Measurements from ENCODE around the gene GNA12. TPM values are rescaled to one million over a fixed set of nuclear protein-coding genes. Genes with fewer than 3 reads are reported as not detected.

Gene GNA12
- total RNA-seq, 4 donors from 2014 or later: 4.6 to 14.0 (median 8.9) TPM

- no peak for DNase-seq (ENCODE audit: low spot score in 2 of 2)
- H3K4me3 ChIP-seq (ENCODE audit: low read depth, poor library complexity, severe bottlenecking): no peak overlapping the region
- 92 to 93% methylated on average over 12 of the region's 12 CpGs for WGBS, 2 donors
- intact Hi-C loops (cut with DNase I; ENCODE audit: low total_unique reads): no loop called here
- no peak for TF ChIP-seq POLR2A (IDR thresholded peaks at IDR 0.05)
- TF ChIP-seq, protein P1, sequence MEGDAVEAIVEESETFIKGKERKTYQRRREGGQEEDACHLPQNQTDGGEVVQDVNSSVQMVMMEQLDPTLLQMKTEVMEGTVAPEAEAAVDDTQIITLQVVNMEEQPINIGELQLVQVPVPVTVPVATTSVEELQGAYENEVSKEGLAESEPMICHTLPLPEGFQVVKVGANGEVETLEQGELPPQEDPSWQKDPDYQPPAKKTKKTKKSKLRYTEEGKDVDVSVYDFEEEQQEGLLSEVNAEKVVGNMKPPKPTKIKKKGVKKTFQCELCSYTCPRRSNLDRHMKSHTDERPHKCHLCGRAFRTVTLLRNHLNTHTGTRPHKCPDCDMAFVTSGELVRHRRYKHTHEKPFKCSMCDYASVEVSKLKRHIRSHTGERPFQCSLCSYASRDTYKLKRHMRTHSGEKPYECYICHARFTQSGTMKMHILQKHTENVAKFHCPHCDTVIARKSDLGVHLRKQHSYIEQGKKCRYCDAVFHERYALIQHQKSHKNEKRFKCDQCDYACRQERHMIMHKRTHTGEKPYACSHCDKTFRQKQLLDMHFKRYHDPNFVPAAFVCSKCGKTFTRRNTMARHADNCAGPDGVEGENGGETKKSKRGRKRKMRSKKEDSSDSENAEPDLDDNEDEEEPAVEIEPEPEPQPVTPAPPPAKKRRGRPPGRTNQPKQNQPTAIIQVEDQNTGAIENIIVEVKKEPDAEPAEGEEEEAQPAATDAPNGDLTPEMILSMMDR (IDR thresholded peaks at IDR 0.05): no peak
These were observed 25.5 kb downstream of the GNA12 start for GRCh38 chr7:2818653-2819052.

DNA sequence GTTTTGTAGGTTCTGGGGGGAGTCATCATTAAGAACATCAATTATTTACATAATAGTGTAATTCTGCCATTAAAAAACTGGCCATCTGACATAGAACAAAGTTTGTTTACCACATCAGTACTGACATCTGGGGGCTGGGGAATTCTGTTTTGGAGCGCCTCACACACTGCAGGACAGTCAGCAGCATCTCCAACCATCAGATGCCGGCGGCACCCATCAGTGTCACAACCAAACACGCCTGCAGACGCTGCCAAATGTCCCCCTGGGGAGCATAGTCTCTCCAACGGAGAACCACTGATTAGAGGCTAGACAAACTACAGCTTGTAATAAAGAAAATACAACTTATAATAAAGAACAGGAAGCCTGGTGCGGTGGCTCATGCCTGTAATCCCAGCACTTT lies 26.0 kb downstream of the GNA12 start:
- WGBS, 2 donors: 85 to 94% methylated on average over 7 of the region's 7 CpGs
- TF ChIP-seq POLR2A (IDR thresholded peaks at IDR 0.05): no peak
- TF ChIP-seq, protein P1 (IDR thresholded peaks at IDR 0.05): no peak
- DNase-seq (ENCODE audit: low spot score in 2 of 2): peak in 1 of 2 donors; percentile 83
- no peak overlapping the region for H3K4me3 ChIP-seq (ENCODE audit: low read depth, poor library complexity, severe bottlenecking)
- intact Hi-C loops (cut with DNase I; ENCODE audit: low total_unique reads): no loop called here

DNA sequence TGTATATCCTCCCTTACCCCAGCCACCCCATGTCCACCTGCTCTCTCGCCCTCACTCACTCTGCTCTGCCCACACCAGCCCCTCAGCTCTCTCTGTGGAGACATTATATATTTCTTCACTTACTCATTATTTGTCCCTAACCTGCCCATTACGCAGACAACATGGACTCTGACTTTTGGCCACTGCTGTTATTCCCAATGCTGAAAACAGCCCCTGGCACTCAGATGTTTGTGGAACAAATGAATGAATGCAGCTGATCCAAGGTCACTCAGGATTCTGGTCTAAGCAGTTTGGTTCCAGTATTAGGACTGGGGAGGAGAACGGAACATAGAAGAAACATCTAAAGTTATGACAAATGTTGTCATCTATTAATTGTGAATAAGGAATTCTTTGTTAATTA lies 26.7 kb downstream of the GNA12 start:
- WGBS, 2 donors: 86 to 91% methylated on average over 3 of the region's 3 CpGs
- DNase-seq (ENCODE audit: low spot score in 2 of 2): peak in 1 of 2 donors; percentile 80
- no peak for TF ChIP-seq POLR2A (IDR thresholded peaks at IDR 0.05)
- TF ChIP-seq, protein P1 (IDR thresholded peaks at IDR 0.05): no peak
- intact Hi-C loops (cut with DNase I; ENCODE audit: low total_unique reads): no loop called here
- H3K4me3 ChIP-seq (ENCODE audit: low read depth, poor library complexity, severe bottlenecking): no peak overlapping the region

GRCh38 chr7:2815875-2816245 lies 28.2 kb downstream of the GNA12 start:
- intact Hi-C loops (cut with DNase I; ENCODE audit: low total_unique reads): no loop called here
- WGBS, 2 donors: 85 to 93% methylated on average over 16 of the region's 16 CpGs
- no peak overlapping the region for H3K4me3 ChIP-seq (ENCODE audit: low read depth, poor library complexity, severe bottlenecking)
- TF ChIP-seq, protein P1 (IDR thresholded peaks at IDR 0.05): no peak
- no peak for TF ChIP-seq POLR2A (IDR thresholded peaks at IDR 0.05)
- peak in 1 of 2 donors; percentile 79 for DNase-seq (ENCODE audit: low spot score in 2 of 2)

GRCh38 chr7:2814946-2815874 lies 28.9 kb downstream of the GNA12 start:
- 95 to 96% methylated on average over 31 of the region's 31 CpGs for WGBS, 2 donors
- DNase-seq (ENCODE audit: low spot score in 2 of 2): peak in 1 of 2 donors; percentile 71
- no peak overlapping the region for H3K4me3 ChIP-seq (ENCODE audit: low read depth, poor library complexity, severe bottlenecking)
- intact Hi-C loops (cut with DNase I; ENCODE audit: low total_unique reads): loop anchor here (5.0 kb wide), 1 partner anchor 367 kb away; no protein-coding TSS in a partner anchor
- TF ChIP-seq, protein P1 (IDR thresholded peaks at IDR 0.05): no peak
- no peak for TF ChIP-seq POLR2A (IDR thresholded peaks at IDR 0.05)

All from lower leg skin (tissue), 4 donors.